ENCODE measurements around the gene EPHA10.

GRCh38 chr1:37699147-37699546 lies 65.8 kb downstream of the EPHA10 start:
- TF ChIP-seq, protein P1, sequence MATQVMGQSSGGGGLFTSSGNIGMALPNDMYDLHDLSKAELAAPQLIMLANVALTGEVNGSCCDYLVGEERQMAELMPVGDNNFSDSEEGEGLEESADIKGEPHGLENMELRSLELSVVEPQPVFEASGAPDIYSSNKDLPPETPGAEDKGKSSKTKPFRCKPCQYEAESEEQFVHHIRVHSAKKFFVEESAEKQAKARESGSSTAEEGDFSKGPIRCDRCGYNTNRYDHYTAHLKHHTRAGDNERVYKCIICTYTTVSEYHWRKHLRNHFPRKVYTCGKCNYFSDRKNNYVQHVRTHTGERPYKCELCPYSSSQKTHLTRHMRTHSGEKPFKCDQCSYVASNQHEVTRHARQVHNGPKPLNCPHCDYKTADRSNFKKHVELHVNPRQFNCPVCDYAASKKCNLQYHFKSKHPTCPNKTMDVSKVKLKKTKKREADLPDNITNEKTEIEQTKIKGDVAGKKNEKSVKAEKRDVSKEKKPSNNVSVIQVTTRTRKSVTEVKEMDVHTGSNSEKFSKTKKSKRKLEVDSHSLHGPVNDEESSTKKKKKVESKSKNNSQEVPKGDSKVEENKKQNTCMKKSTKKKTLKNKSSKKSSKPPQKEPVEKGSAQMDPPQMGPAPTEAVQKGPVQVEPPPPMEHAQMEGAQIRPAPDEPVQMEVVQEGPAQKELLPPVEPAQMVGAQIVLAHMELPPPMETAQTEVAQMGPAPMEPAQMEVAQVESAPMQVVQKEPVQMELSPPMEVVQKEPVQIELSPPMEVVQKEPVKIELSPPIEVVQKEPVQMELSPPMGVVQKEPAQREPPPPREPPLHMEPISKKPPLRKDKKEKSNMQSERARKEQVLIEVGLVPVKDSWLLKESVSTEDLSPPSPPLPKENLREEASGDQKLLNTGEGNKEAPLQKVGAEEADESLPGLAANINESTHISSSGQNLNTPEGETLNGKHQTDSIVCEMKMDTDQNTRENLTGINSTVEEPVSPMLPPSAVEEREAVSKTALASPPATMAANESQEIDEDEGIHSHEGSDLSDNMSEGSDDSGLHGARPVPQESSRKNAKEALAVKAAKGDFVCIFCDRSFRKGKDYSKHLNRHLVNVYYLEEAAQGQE (IDR thresholded peaks at IDR 0.05; ENCODE audit: borderline replicate concordance): no peak
- no peak for TF ChIP-seq CTCF (IDR thresholded peaks at IDR 0.05; ENCODE audit: poor library complexity, severe bottlenecking)
- TF ChIP-seq EP300 (conservative IDR thresholded peaks at IDR 0.05; ENCODE audit: poor library complexity, severe bottlenecking): no peak
- no peak for TF ChIP-seq EZH2 (IDR thresholded peaks at IDR 0.05; ENCODE audit: borderline replicate concordance, insufficient read depth, low read length, poor library complexity, severe bottlenecking)
